ENCODE data around the gene MTSS2. TPM values are rescaled to one million over a fixed set of nuclear protein-coding genes. Genes with fewer than 3 reads are reported as not detected.

Gene MTSS2
- total and polyA plus RNA-seq, 2 experiments from 2014 or later, result 12.4 to 82.3 TPM

GRCh38 chr16:70709457-70709856 is 23.6 kb upstream of the MTSS2 start:
- no peaks in the 10 kb centered on the region for H3K27me3 ChIP-seq
- no peak overlapping the region for H3K4me3 ChIP-seq
- no peak overlapping the region for H3K27ac ChIP-seq
- no peak for DNase-seq (ENCODE audit: low read depth in 1 of 2, low spot score in 1 of 2)
- H3K36me3 ChIP-seq, result no peaks in the 10 kb centered on the region
- TF ChIP-seq, protein P1, sequence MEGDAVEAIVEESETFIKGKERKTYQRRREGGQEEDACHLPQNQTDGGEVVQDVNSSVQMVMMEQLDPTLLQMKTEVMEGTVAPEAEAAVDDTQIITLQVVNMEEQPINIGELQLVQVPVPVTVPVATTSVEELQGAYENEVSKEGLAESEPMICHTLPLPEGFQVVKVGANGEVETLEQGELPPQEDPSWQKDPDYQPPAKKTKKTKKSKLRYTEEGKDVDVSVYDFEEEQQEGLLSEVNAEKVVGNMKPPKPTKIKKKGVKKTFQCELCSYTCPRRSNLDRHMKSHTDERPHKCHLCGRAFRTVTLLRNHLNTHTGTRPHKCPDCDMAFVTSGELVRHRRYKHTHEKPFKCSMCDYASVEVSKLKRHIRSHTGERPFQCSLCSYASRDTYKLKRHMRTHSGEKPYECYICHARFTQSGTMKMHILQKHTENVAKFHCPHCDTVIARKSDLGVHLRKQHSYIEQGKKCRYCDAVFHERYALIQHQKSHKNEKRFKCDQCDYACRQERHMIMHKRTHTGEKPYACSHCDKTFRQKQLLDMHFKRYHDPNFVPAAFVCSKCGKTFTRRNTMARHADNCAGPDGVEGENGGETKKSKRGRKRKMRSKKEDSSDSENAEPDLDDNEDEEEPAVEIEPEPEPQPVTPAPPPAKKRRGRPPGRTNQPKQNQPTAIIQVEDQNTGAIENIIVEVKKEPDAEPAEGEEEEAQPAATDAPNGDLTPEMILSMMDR (IDR thresholded peaks at IDR 0.05; ENCODE audit: low read depth, low read length), result no peak
- no peaks in the 10 kb centered on the region for H3K9me3 ChIP-seq (ENCODE audit: low read depth)
- peaks cover 48% of the 10 kb centered on the region for H3K4me1 ChIP-seq (ENCODE audit: low read depth)

DNA sequence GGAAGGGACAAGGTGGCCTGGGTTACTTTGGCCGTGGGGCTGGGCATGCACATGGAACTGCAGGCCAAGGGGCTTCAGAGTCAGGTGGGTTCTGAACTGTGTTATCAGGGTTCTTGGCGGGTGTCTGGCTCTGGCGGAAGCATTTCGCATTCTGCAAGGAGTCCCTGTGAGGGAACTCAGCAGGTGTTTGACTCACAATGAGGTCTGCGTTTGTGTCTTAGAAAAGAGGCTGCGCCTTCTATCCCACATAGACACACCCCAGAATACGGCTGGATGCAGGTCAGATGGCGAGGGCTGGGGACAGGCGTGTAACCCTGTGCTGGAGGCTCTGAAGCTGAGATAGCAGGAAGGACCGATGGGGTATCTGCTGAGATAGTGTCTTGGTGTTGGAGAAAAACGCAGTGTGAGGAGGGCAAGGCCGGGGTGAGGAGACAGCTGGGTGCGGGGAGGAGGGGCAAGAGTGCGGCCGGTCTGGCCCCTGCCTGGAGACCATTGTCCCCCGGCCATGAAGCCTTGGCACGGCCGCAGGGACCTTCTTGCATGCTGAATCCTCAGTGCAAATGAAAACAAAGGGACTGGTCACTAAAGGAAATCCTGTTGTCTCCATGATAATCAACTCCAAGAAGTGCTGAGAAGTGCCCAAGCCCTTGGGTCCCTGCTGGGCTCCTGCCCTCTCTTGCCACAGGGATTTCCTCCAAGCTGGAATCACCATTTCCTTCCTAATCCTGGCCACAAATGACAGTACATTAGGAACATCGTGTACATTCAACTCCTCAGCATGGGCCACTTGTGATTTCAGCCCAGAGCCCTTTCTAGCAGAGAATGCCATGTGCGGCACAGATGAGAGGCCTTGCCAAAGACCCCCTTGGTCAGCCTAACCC is 22.8 kb upstream of the MTSS2 start:
- TF ChIP-seq, protein P1 (IDR thresholded peaks at IDR 0.05; ENCODE audit: low read depth, low read length), result no peak
- DNase-seq (ENCODE audit: low read depth in 1 of 2, low spot score in 1 of 2), result no peak
- H3K9me3 ChIP-seq (ENCODE audit: low read depth), result no peaks in the 10 kb centered on the region
- no peaks in the 10 kb centered on the region for H3K36me3 ChIP-seq
- no peaks in the 10 kb centered on the region for H3K27me3 ChIP-seq
- peaks cover 45% of the 10 kb centered on the region for H3K4me1 ChIP-seq (ENCODE audit: low read depth)
- no peak overlapping the region for H3K27ac ChIP-seq
- no peak overlapping the region for H3K4me3 ChIP-seq

GRCh38 chr16:70706948-70707465 is 21.2 kb upstream of the MTSS2 start:
- TF ChIP-seq, protein P1 (IDR thresholded peaks at IDR 0.05; ENCODE audit: low read depth, low read length), result no peak

GRCh38 chr16:70705056-70705455 is 19.2 kb upstream of the MTSS2 start:
- Histone ChIP-seq H3K27ac (no peak overlapping the region), H3K4me1 (ENCODE audit: low read depth) (peaks cover 38% of the 10 kb centered on the region), H3K36me3 (no peaks in the 10 kb centered on the region), H3K4me3 (no peak overlapping the region), H3K9me3 (ENCODE audit: low read depth) (no peaks in the 10 kb centered on the region), H3K27me3 (no peaks in the 10 kb centered on the region)
- TF ChIP-seq, protein P1 (IDR thresholded peaks at IDR 0.05; ENCODE audit: low read depth, low read length), result no peak
- no peak for DNase-seq (ENCODE audit: low read depth in 1 of 2, low spot score in 1 of 2)

More at GRCh38 chr16:70706948-70707465, 21.2 kb upstream of the MTSS2 start:
- peak in 1 of 2 donors; percentile 56 for DNase-seq (ENCODE audit: low read depth in 1 of 2, low spot score in 1 of 2)
- peaks cover 45% of the 10 kb centered on the region for H3K4me1 ChIP-seq (ENCODE audit: low read depth)
- no peak overlapping the region for H3K4me3 ChIP-seq
- H3K9me3 ChIP-seq (ENCODE audit: low read depth), result no peaks in the 10 kb centered on the region
- no peaks in the 10 kb centered on the region for H3K36me3 ChIP-seq
- no peak overlapping the region for H3K27ac ChIP-seq
- H3K27me3 ChIP-seq, result no peaks in the 10 kb centered on the region

DNA sequence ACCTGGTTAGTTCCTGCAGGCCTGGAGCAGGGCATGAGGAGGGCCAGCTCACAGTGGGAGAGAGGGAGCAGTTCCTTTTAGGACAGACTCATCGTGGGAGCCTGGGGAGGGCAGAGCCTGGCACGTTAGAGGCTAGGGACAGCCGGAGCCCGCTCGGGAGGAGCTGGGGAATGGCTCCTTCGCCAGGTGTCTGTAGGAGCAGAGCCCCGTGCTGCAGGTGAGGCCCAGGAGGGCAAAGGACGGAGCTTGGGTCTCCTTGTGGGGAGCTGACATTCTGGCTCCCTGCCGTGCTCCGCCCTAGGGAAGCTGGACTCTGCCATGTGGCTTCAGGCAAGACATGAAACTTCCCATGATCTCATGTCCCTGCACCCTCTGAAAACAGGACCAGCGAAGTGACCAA is 18.7 kb upstream of the MTSS2 start:
- Histone ChIP-seq H3K27ac (no peak overlapping the region), H3K27me3 (no peaks in the 10 kb centered on the region), H3K4me1 (ENCODE audit: low read depth) (peaks cover 40% of the 10 kb centered on the region), H3K36me3 (no peaks in the 10 kb centered on the region), H3K4me3 (no peak overlapping the region), H3K9me3 (ENCODE audit: low read depth) (no peaks in the 10 kb centered on the region)
- TF ChIP-seq, protein P1 (IDR thresholded peaks at IDR 0.05; ENCODE audit: low read depth, low read length), result no peak
- no peak for DNase-seq (ENCODE audit: low read depth in 1 of 2, low spot score in 1 of 2)

Data from cardiac muscle cell (in vitro differentiated cells and primary cell).